Large intestine (tissue), 3 donors: Measurements from ENCODE around the gene ZNF532. TPM values are rescaled to one million over a fixed set of nuclear protein-coding genes. Genes with fewer than 3 reads are reported as not detected.

Experiments
- DNase-seq, 2 donors: peaks; one replicate each; pipeline versions ENCODE4 v3.0.0 to v3.0.0-alpha.2; 2013
- H3K27ac ChIP-seq: one replicate; pipeline ENCODE4 v1.5.1; 2013; ENCODE audit warnings: low read length
- H3K27me3 ChIP-seq: 2 replicates; pipeline ENCODE4 v1.6.1; 2013; ENCODE audit warnings: low read length; ENCODE audit not compliant: control insufficient read depth, insufficient read depth
- H3K36me3 ChIP-seq: 2 replicates; pipeline ENCODE4 v1.6.1; 2013; ENCODE audit warnings: low read length; ENCODE audit not compliant: control insufficient read depth, insufficient read depth
- H3K4me1 ChIP-seq: one replicate; pipeline ENCODE4 v1.6.1; 2013; ENCODE audit warnings: low read length; ENCODE audit not compliant: control insufficient read depth, insufficient read depth
- H3K4me3 ChIP-seq: one replicate; pipeline ENCODE4 v1.5.1; 2013; ENCODE audit warnings: low read length
- H3K9me3 ChIP-seq: one replicate; pipeline ENCODE4 v1.6.1; 2013; ENCODE audit warnings: mild to moderate bottlenecking, low read depth, low read length, moderate library complexity; ENCODE audit not compliant: control insufficient read depth
- WGBS: methylation state at CpG from one replicate; pipeline ENCODE4 v1.1.5; 2013; ENCODE audit warnings: low lambda C conversion rate; ENCODE audit not compliant: insufficient coverage; 5-methylcytosine and 5-hydroxymethylcytosine counted together
- polyA plus RNA-seq: library from polyadenylated mRNA; unstranded; fragments of 120-200 nt; gene quantifications from one replicate; pipeline ENCODE4 v1.2.1, GENCODE V29; 2013

Gene ZNF532
- polyA plus RNA-seq, 1 donor: 36.6 TPM

GRCh38 chr18:58861353-58861752, 3.3 kb upstream of the ZNF532 start:
- Histone ChIP-seq H3K27ac (no peak overlapping the region), H3K9me3 (no peaks in the 10 kb centered on the region), H3K4me3 (no peak overlapping the region), H3K4me1 (peaks cover 34% of the 10 kb centered on the region), H3K36me3 (peaks cover 4% of the 10 kb centered on the region), H3K27me3 (no peaks in the 10 kb centered on the region)
- DNase-seq: no peak
- WGBS: no CpG with 5 or more reads among the region's 3 CpGs

- Histone ChIP-seq H3K27me3 (no peaks in the 10 kb centered on the region), H3K4me1 (peaks cover 34% of the 10 kb centered on the region), H3K4me3 (no peak overlapping the region), H3K9me3 (no peaks in the 10 kb centered on the region), H3K36me3 (peaks cover 4% of the 10 kb centered on the region), H3K27ac (peak overlapping the region; percentile 91)
- DNase-seq: no peak
- 67% methylated on average over 1 of the region's 5 CpGs for WGBS
These were observed 2.8 kb upstream of the ZNF532 start for GRCh38 chr18:58861861-58862301.

GRCh38 chr18:58862356-58862755, 2.3 kb upstream of the ZNF532 start:
- Histone ChIP-seq H3K27ac (peak overlapping the region; percentile 91), H3K4me1 (peaks cover 36% of the 10 kb centered on the region), H3K27me3 (no peaks in the 10 kb centered on the region), H3K9me3 (no peaks in the 10 kb centered on the region), H3K36me3 (peaks cover 7% of the 10 kb centered on the region), H3K4me3 (peak overlapping the region; percentile 53)
- no peak for DNase-seq
- WGBS: 100% methylated on average over 1 of the region's 10 CpGs

- WGBS: 43% methylated on average over 2 of the region's 66 CpGs
- DNase-seq: peak in 1 of 2 donors; percentile 72
- Histone ChIP-seq H3K27ac (peak overlapping the region; percentile 91), H3K4me1 (peaks cover 38% of the 10 kb centered on the region), H3K27me3 (no peaks in the 10 kb centered on the region), H3K4me3 (peak overlapping the region; percentile 53), H3K36me3 (peaks cover 13% of the 10 kb centered on the region), H3K9me3 (no peaks in the 10 kb centered on the region)
These were observed 1.7 kb upstream of the ZNF532 start for GRCh38 chr18:58862851-58863538.

GRCh38 chr18:58863539-58864145, 1.0 kb upstream of the ZNF532 start:
- no peaks in the 10 kb centered on the region for H3K27me3 ChIP-seq
- H3K9me3 ChIP-seq: no peaks in the 10 kb centered on the region
- DNase-seq: peak; percentile 43 to 75
- no CpG with 5 or more reads among the region's 72 CpGs for WGBS
- H3K36me3 ChIP-seq: peaks cover 20% of the 10 kb centered on the region
- peak overlapping the region; percentile 76 for H3K27ac ChIP-seq
- no peak overlapping the region for H3K4me3 ChIP-seq
- H3K4me1 ChIP-seq: peaks cover 38% of the 10 kb centered on the region

DNA sequence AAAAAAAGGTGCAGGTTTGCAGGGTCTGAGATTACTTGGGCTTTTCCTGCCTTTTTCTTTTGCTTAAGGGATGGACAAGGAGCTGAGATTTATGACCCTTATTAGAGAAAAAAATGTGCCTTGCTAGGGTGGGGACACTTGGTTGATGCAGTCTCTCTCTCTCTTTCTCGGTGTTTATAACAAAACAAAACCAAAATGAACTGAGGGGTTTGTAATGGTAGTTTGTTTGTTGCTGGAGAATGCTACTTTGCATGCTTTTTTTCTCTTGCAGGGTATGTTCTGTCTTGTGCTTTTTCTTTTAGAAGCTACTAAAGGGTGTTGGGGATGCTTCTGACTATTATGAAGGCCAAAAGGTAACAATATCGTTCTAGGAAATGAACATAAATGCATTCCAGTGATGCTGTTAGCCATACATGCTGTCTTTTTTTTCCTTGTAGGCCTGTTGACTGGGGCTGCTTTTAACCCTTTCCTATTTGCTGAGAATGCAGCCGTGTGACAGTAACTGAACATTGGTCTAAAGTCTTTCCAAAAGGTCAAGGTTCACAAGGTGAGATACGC, 435 bp downstream of the ZNF532 start:
- WGBS: 30% methylated on average over 2 of the region's 4 CpGs
- no peak overlapping the region for H3K4me3 ChIP-seq
- H3K9me3 ChIP-seq: no peaks in the 10 kb centered on the region
- no peak for DNase-seq
- H3K36me3 ChIP-seq: peaks cover 27% of the 10 kb centered on the region
- H3K4me1 ChIP-seq: peaks cover 34% of the 10 kb centered on the region
- H3K27ac ChIP-seq: peak overlapping the region; percentile 76
- H3K27me3 ChIP-seq: no peaks in the 10 kb centered on the region

DNA sequence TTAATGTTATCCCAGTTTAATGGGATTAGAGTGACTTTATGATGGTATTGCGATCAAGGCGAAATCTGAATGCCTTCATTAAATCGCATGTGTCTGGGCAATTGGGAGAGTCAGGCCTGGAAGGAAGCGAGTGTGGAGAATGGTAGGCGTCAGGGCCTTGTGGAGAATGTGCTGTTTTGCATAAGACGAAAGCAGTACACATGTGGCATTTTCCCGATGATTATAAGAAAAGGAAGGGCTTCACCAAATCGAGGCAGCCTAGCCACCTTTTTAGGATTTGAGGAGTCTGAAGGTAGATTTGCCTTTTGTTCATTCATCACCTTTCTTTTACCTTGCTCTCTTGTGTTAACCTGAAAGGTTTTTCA, 1.0 kb downstream of the ZNF532 start:
- WGBS: 77% methylated on average over 6 of the region's 8 CpGs
- no peak for DNase-seq
- Histone ChIP-seq H3K4me3 (no peak overlapping the region), H3K4me1 (peaks cover 29% of the 10 kb centered on the region), H3K36me3 (peaks cover 33% of the 10 kb centered on the region), H3K27me3 (no peaks in the 10 kb centered on the region), H3K27ac (peak overlapping the region; percentile 13), H3K9me3 (no peaks in the 10 kb centered on the region)

GRCh38 chr18:58866066-58866772, 1.5 kb downstream of the ZNF532 start:
- Histone ChIP-seq H3K36me3 (peaks cover 37% of the 10 kb centered on the region), H3K9me3 (no peaks in the 10 kb centered on the region), H3K4me3 (no peak overlapping the region), H3K4me1 (peaks cover 26% of the 10 kb centered on the region), H3K27me3 (no peaks in the 10 kb centered on the region), H3K27ac (peak overlapping the region; percentile 13)
- DNase-seq: no peak
- no CpG with 5 or more reads among the region's 9 CpGs for WGBS

DNA sequence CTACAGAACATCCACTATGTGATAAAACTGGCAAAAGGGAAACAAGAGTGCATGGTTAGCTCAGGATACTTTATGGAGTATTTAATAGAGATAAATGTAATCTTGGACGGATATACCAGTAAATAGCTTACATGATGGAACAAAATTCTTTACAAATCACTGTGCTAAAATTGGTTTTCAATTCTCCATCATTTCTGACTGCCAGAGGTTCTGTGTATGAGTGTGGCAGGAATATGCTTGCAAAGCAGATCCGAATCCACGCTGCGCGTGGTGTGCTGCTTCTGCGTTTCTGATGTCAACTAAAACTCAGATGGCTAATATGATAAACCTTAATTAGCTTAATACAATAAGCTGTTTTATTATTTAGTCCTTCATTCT, 2.1 kb downstream of the ZNF532 start:
- Histone ChIP-seq H3K4me3 (no peak overlapping the region), H3K27me3 (no peaks in the 10 kb centered on the region), H3K36me3 (peaks cover 40% of the 10 kb centered on the region), H3K9me3 (no peaks in the 10 kb centered on the region), H3K4me1 (peaks cover 24% of the 10 kb centered on the region), H3K27ac (peak overlapping the region; percentile 13)
- WGBS: no CpG with 5 or more reads among the region's 6 CpGs
- DNase-seq: no peak

- Histone ChIP-seq H3K4me1 (peaks cover 19% of the 10 kb centered on the region), H3K9me3 (no peaks in the 10 kb centered on the region), H3K4me3 (no peak overlapping the region), H3K36me3 (peaks cover 40% of the 10 kb centered on the region), H3K27me3 (no peaks in the 10 kb centered on the region), H3K27ac (peak overlapping the region; percentile 13)
- DNase-seq: no peak
- WGBS: no CpG with 5 or more reads among the region's 10 CpGs
These were observed 2.7 kb downstream of the ZNF532 start for GRCh38 chr18:58867281-58867961.
